ENCODE data around the gene KCNN3. TPM values are rescaled to one million over a fixed set of nuclear protein-coding genes. Genes with fewer than 3 reads are reported as not detected.

Gene KCNN3
- total and polyA plus RNA-seq, 2 of the 13 experiments (the other 11 are each of a cell fraction or from before 2014, with no cell fraction given) = not detected

GRCh38 chr1:154765970-154766369 lies 104.1 kb downstream of the KCNN3 start (continued):
- TF ChIP-seq UBTF (CRISPR knock-in tag; IDR thresholded peaks at IDR 0.05) = no peak

- Histone ChIP-seq H3K27me3 (ENCODE audit: control insufficient read depth in 1 of 2, insufficient read depth in 2 of 2, low read length in 2 of 2) (peaks cover 0 to 1% of the 10 kb centered on the region in 2 experiments; a peak in 2 of 5 replicates), H3K9me3 (ENCODE audit: low read length) (no peaks in the 10 kb centered on the region), H3K79me2 (ENCODE audit: insufficient read depth, low read length) (no peaks in the 10 kb centered on the region), H3K36me3 (replicated peaks in 1 of 2; ENCODE audit: control insufficient read depth in 1 of 2, insufficient read depth in 2 of 2, low read length in 2 of 2) (no peaks in the 10 kb centered on the region), H3K4me1 (ENCODE audit: insufficient read depth, low read length) (no peaks in the 10 kb centered on the region), H3K4me3 (replicated peaks in 1 of 3; ENCODE audit: insufficient read depth in 1 of 3, low read depth in 2 of 3, low read length in 3 of 3) (no peak overlapping the region), H2AFZ (ENCODE audit: low read length) (no peak overlapping the region), H3K4me2 (ENCODE audit: low read depth, low read length) (no peak overlapping the region), H4K20me1 (ENCODE audit: insufficient read depth, low read length) (no peaks in the 10 kb centered on the region), H3K27ac (ENCODE audit: extremely low read length, insufficient read depth, low read length) (no peak overlapping the region), H3K9ac (ENCODE audit: insufficient read depth, low read depth, low read length) (no peak overlapping the region)
- in situ Hi-C loops (cut with HindIII; ENCODE audit: extremely low pct_ligation_motif_present, low pct_unique_long_range_greater_than_20kb) (loop anchor here (5.0 to 10.0 kb wide), 2 partner anchors 113 to 200 kb away; partner anchors contain the start of gene CHRNB2), intact Hi-C loops (cut with micrococcal nuclease; ENCODE audit: unreplicated experiment) (loop anchor here (5.0 kb wide), 1 partner anchor 207 kb away; the partner anchor contains the start of gene UBE2Q1)
- ChIA-PET POLR2A (no interaction called here), CTCF (ENCODE audit: low intra/inter-chr PET ratio, low total read pairs) (no interaction called here)
- no TSS peak for BruUV-seq (replicated peaks)
- ATAC-seq (no peak), FAIRE-seq (no peak), DNase-seq (ENCODE audit: low spot score) (no peak)
- WGBS (ENCODE audit: low lambda C conversion rate) = 64% methylated on average over 3 of the region's 3 CpGs
- TF ChIP-seq MBD4 (IDR thresholded peaks at IDR 0.05; ENCODE audit: borderline replicate concordance, low read length) (no peak), MXD3 (CRISPR knock-in tag; IDR thresholded peaks at IDR 0.05) (no peak)
Observed at GRCh38 chr1:154764773-154765172, 105.3 kb downstream of the KCNN3 start.

Data from HepG2 (cell line).